AG04450 (cell line): Measurements from ENCODE around the gene BMERB1. TPM values are rescaled to one million over a fixed set of nuclear protein-coding genes. Genes with fewer than 3 reads are reported as not detected.

Source experiments
- CTCF ChIA-PET: fragments of 300-600, 350-600 bp; formaldehyde crosslinking; extraction: SDS; loops from one replicate; lab custom pipeline; 2022; ENCODE audit warnings: antibody characterized with exemption, inconsistent platforms; lab: Charles Lee
- POLR2A ChIA-PET: fragments of 350-600 bp; formaldehyde crosslinking; extraction: SDS; loops from one replicate; lab custom pipeline; 2021; ENCODE audit warnings: antibody characterized with exemption, inconsistent platforms; lab: Yijun Ruan, JAX
- DNase-seq: peaks from one replicate; pipeline ENCODE4 v3.0.0-alpha.2; 2011; ENCODE audit warnings: low read depth, low spot score
- H3K27ac ChIP-seq: one replicate; pipeline ENCODE4 v1.5.1; 2012; ENCODE audit warnings: low read depth, low read length, control low read depth
- H3K27me3 ChIP-seq: one replicate; pipeline ENCODE4 v1.6.0; 2012; ENCODE audit warnings: low read length; ENCODE audit not compliant: control insufficient read depth, insufficient read depth
- H3K4me3 ChIP-seq: 2 replicates; pipeline ENCODE4 v1.5.1; 2011; ENCODE audit warnings: mild to moderate bottlenecking, low read depth, low read length, control low read depth
- H3K9me3 ChIP-seq: 2 replicates; pipeline ENCODE4 v1.5.1; 2012; ENCODE audit warnings: low read length; ENCODE audit not compliant: control insufficient read depth, insufficient read depth
- polyA plus RNA-seq: library from polyadenylated mRNA; depleted of rRNA; stranded (reverse); fragments of >200 nt; gene quantifications from 2 replicates; pipeline ENCODE4 v1.2.3, GENCODE V29; 2011
- TF ChIP-seq, protein P1 (sequence below): IDR thresholded peaks from 2 replicates; pipeline ENCODE4 v1.5.1; 2011; ENCODE audit warnings: low read depth, low read length, control low read depth, inconsistent platforms

The BMERB1 gene
- polyA plus RNA-seq, 1 experiment, result 43.9 TPM

DNA sequence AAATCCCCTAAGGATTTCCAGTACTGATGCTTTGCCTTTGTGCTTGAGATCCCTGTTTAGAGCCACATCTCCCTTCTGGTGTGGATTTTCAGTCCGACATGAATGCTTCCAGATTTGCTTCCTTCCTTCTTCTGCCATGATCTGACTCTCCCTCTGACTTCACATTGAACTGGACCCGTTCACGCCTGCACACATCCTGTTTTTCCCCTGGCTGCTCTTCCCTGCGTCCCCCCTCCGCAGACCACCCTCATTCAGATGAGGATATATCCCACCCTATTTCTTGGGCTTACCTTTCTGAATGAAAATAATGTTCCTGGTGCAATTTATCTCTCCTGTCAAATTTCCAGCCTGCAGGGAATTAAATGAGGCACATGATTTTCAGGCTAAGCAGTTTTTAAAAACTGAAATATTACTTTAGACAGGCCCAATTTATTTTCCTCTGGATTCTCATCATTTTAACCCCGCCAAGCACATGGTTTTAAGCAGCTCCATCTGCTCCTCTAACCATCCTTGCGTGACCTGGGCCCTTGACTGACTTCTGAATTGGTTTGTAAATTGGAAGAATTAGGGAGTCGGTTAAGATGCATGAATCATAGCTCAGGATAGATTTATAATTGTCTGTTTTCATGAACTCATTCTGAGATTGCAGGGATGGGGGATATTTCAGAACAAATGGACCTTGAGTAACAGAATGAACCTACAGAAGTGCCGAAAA lies 59.2 kb downstream of the BMERB1 start:
- Histone ChIP-seq H3K4me3 (no peak overlapping the region), H3K9me3 (peaks cover 6% of the 10 kb centered on the region; the same call in 1 of the 2 replicates), H3K27me3 (no peaks in the 10 kb centered on the region), H3K27ac (no peak overlapping the region)
- ChIA-PET CTCF (no interaction called here), POLR2A (no interaction called here)
- TF ChIP-seq, protein P1, sequence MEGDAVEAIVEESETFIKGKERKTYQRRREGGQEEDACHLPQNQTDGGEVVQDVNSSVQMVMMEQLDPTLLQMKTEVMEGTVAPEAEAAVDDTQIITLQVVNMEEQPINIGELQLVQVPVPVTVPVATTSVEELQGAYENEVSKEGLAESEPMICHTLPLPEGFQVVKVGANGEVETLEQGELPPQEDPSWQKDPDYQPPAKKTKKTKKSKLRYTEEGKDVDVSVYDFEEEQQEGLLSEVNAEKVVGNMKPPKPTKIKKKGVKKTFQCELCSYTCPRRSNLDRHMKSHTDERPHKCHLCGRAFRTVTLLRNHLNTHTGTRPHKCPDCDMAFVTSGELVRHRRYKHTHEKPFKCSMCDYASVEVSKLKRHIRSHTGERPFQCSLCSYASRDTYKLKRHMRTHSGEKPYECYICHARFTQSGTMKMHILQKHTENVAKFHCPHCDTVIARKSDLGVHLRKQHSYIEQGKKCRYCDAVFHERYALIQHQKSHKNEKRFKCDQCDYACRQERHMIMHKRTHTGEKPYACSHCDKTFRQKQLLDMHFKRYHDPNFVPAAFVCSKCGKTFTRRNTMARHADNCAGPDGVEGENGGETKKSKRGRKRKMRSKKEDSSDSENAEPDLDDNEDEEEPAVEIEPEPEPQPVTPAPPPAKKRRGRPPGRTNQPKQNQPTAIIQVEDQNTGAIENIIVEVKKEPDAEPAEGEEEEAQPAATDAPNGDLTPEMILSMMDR, result no peak
- DNase-seq, result no peak

DNA sequence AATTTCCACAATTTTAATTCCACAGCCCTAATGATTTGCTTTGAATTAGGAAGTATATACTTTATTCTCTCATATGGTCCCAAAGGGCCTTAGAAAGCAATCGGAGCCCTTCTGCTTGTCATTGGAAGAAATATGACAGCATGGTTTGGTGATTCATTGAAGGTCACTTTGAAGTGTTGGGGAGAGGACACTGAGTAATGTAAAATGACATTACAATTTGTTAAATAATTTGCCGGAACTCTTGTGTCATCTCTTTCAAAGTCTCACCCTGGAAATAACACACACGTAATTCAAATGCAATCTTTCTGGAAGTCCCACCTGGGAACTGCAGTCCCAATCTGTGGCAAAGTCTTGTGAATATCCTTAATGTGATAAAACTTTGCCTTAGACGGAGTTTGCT lies 59.8 kb downstream of the BMERB1 start:
- ChIA-PET CTCF (no interaction called here), POLR2A (no interaction called here)
- TF ChIP-seq, protein P1, result no peak
- peaks cover 6% of the 10 kb centered on the region; the same call in 1 of the 2 replicates for H3K9me3 ChIP-seq
- no peak overlapping the region for H3K27ac ChIP-seq
- H3K27me3 ChIP-seq, result no peaks in the 10 kb centered on the region
- DNase-seq, result no peak
- no peak overlapping the region for H3K4me3 ChIP-seq

DNA sequence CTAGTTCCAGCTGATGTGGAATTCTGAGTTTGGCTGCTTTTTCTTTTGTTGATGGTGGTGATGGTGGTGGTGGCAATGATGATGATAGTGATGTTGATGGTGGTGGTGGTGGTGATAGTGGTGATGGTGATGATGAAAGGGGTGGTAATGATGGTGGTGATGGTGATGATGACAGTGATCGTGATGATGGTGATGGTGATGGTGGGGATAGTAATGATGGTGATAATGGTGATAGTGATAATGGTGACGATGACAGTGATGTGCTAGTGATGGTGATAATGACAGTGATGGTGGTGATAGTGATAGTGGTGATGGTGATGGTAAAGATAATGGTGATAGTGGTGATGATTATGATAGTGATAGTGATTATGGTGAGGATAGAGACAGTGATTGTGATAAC lies 61.5 kb downstream of the BMERB1 start:
- no peak overlapping the region for H3K4me3 ChIP-seq
- peaks cover 6% of the 10 kb centered on the region; the same call in 1 of the 2 replicates for H3K9me3 ChIP-seq
- no peaks in the 10 kb centered on the region for H3K27me3 ChIP-seq
- ChIA-PET CTCF (no interaction called here), POLR2A (no interaction called here)
- TF ChIP-seq, protein P1, result no peak
- no peak for DNase-seq
- H3K27ac ChIP-seq, result no peak overlapping the region

GRCh38 chr16:15498427-15499175 lies 64.2 kb downstream of the BMERB1 start:
- ChIA-PET CTCF (interaction anchor here (1.3 kb wide), 1 partner anchor 9 kb away, joined by 4 read pairs; no protein-coding TSS in a partner anchor), POLR2A (no interaction called here)
- TF ChIP-seq, protein P1, result no peak
- H3K9me3 ChIP-seq, result peaks cover 6% of the 10 kb centered on the region; the same call in 1 of the 2 replicates
- peak overlapping the region; percentile 61 for H3K27ac ChIP-seq
- DNase-seq, result no peak
- no peak overlapping the region for H3K4me3 ChIP-seq
- no peaks in the 10 kb centered on the region for H3K27me3 ChIP-seq
